ENCODE measurements around the gene BPIFB3. TPM values are rescaled to one million over a fixed set of nuclear protein-coding genes. Genes with fewer than 3 reads are reported as not detected.

BPIFB3 gene
- total and polyA plus RNA-seq, 9 of the 15 experiments (the other 6 are each of a cell fraction or from before 2014, with no cell fraction given), result not detected

DNA sequence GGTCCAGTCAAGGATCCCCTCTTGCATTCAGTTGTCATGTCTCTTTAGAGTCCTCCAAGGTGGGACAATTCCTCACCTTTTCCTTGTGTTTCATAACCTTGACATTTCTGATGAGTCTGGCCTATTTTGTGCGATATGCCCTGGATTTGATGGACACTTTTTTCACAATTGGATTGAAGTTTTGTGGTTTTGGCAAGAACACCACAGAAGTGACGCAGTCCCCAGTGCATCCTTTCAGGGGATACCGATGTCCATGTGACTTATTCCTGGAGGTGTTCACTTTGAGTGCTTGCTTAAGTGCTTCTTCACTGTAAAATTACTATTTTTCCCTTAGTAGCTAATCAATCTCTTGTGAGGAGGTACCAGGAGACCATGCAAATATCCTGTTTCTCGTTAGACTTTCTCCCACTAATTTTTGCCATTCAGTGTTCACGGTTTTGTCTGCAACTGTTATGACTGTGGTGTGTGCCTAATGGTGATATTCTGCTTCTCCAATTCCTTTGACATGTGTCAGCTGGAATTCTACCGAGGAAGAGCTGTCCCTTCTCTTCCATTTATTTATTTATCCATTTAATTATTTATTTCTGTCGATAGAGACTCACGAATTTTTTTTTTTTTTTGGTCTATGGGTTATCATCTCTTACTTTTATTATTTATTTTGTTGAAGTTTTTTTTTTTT lies 56.6 kb downstream of the BPIFB3 start:
- no peak for DNase-seq (ENCODE audit: extremely low read depth in 1 of 4, low spot score in 3 of 4)
- Histone ChIP-seq H3K79me2 (ENCODE audit: control insufficient read depth, insufficient read depth, low read length) (no peaks in the 10 kb centered on the region), H3K9me3 (replicated peaks; ENCODE audit: control insufficient read depth, insufficient read depth, low read depth, low read length) (no peaks in the 10 kb centered on the region), H3K9me1 (ENCODE audit: control insufficient read depth, insufficient read depth, low read length) (no peaks in the 10 kb centered on the region), H2AFZ (ENCODE audit: low read depth, low read length) (no peak overlapping the region), H3K27me3 (ENCODE audit: control insufficient read depth in 2 of 2, insufficient read depth in 2 of 2, low read length in 2 of 2) (peaks cover 0 to 29% of the 10 kb centered on the region in 2 experiments; a peak in 1 of 5 replicates), H3K4me2 (ENCODE audit: insufficient read depth, low read length) (no peak overlapping the region), H3K9ac (ENCODE audit: insufficient read depth in 1 of 2, low read depth in 2 of 2, low read length in 2 of 2) (no peak overlapping the region), H4K20me1 (replicated peaks; ENCODE audit: control insufficient read depth, insufficient read depth, low read length) (no peaks in the 10 kb centered on the region), H3K4me3 (no peak overlapping the region), H3K27ac (ENCODE audit: extremely low read depth, low read depth, low read length) (no peak overlapping the region), H3K36me3 (ENCODE audit: control insufficient read depth, insufficient read depth, low read length) (no peaks in the 10 kb centered on the region), H3K4me1 (replicated peaks in 1 of 2; ENCODE audit: control insufficient read depth in 2 of 2, insufficient read depth in 2 of 2, low read length in 2 of 2) (no peaks in the 10 kb centered on the region)
- BruUV-seq (replicated peaks), result no TSS peak
- ChIA-PET CTCF (ENCODE audit: low intra/inter-chr PET ratio) (no interaction called here), POLR2A (interaction anchor here (0.6 to 0.7 kb wide), 4 partner anchors 12 to 225 kb away, joined by 3 to 4 read pairs (median 3); no protein-coding TSS in a partner anchor)
- no peak for FAIRE-seq
- no peak for ATAC-seq
- 0% methylated on average over 8 of the region's 8 CpGs for WGBS (ENCODE audit: insufficient coverage, low coverage, missing lambda C conversion rate)
- in situ Hi-C loops (cut with MboI) (no loop called here), intact Hi-C loops (cut with micrococcal nuclease) (no loop called here)
- TF ChIP-seq ASH1L (IDR thresholded peaks at IDR 0.05; ENCODE audit: borderline replicate concordance, low read depth, partially characterized antibody) (no peak), PRPF4 (IDR thresholded peaks at IDR 0.05; ENCODE audit: insufficient read depth, low read depth, low read length, poor library complexity, severe bottlenecking) (no peak)
- TF ChIP-seq, protein P1, sequence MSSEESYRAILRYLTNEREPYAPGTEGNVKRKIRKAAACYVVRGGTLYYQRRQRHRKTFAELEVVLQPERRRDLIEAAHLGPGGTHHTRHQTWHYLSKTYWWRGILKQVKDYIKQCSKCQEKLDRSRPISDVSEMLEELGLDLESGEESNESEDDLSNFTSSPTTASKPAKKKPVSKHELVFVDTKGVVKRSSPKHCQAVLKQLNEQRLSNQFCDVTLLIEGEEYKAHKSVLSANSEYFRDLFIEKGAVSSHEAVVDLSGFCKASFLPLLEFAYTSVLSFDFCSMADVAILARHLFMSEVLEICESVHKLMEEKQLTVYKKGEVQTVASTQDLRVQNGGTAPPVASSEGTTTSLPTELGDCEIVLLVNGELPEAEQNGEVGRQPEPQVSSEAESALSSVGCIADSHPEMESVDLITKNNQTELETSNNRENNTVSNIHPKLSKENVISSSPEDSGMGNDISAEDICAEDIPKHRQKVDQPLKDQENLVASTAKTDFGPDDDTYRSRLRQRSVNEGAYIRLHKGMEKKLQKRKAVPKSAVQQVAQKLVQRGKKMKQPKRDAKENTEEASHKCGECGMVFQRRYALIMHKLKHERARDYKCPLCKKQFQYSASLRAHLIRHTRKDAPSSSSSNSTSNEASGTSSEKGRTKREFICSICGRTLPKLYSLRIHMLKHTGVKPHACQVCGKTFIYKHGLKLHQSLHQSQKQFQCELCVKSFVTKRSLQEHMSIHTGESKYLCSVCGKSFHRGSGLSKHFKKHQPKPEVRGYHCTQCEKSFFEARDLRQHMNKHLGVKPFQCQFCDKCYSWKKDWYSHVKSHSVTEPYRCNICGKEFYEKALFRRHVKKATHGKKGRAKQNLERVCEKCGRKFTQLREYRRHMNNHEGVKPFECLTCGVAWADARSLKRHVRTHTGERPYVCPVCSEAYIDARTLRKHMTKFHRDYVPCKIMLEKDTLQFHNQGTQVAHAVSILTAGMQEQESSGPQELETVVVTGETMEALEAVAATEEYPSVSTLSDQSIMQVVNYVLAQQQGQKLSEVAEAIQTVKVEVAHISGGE (CRISPR knock-in tag; IDR thresholded peaks at IDR 0.05), result no peak
